HCT116 (cell line): ENCODE data around the gene TSPO. TPM values are rescaled to one million over a fixed set of nuclear protein-coding genes. Genes with fewer than 3 reads are reported as not detected.

Source experiments
- ATAC-seq: fragments of 200-7000 bp; cut with Tn5 transposase; 2 replicates; pipeline ENCODE4 v1.9.1; 2020; ENCODE audit warnings: mild to moderate bottlenecking, moderate library complexity
- BruUV-seq: library from RNA; stranded (reverse); fragments of 400-500 nt; replicated peaks from 2 replicates; lab custom pipeline; 2021; lab: Mats Ljungman, UMichigan
- CTCF ChIA-PET: fragments of 300-600 bp; sonication (Branson Sonifier 250); formaldehyde crosslinking; loops from one replicate; lab custom pipeline; 2021; ENCODE audit warnings: antibody characterized with exemption; lab: Charles Lee
- POLR2A ChIA-PET: fragments of 300-600, 350-600 bp; sonication (Branson Sonifier 250); formaldehyde crosslinking; loops from one replicate; lab custom pipeline; 2021; ENCODE audit warnings: antibody characterized with exemption; lab: Charles Lee
- RAD21 ChIA-PET, 2 experiments: fragments of 300-600 bp; sonication (Branson Sonifier 250); formaldehyde crosslinking; loops; one replicate each; lab custom pipeline; 2023; ENCODE audit warnings: low total read pairs in 2 of 2; ENCODE audit not compliant: uncharacterized antibody in 2 of 2, unreplicated experiment in 2 of 2, low non-redundant PET in 1 of 2; lab: Charles Lee
- DNase-seq: peaks from one replicate; pipeline ENCODE4 v3.0.0-alpha.2; 2010; ENCODE audit warnings: low read depth, low spot score
- H2AFZ ChIP-seq: fragments of 200-600 bp; shearing (Covaris generic), sonication (generic); 2 replicates; pipeline ENCODE4 v1.6.1; 2017; ENCODE audit warnings: low read depth, mixed run types, mixed read lengths, antibody characterized with exemption, low read length; ENCODE audit not compliant: poor library complexity, severe bottlenecking
- H3K27ac ChIP-seq: 2 replicates; pipeline ENCODE4 v1.5.1; 2012; ENCODE audit warnings: low read depth, low read length
- H3K27me3 ChIP-seq: fragments of 200-600 bp; sonication (generic); 2 replicates; pipeline ENCODE4 v1.6.1; 2016; ENCODE audit warnings: mixed run types, low read length, mixed read lengths; ENCODE audit not compliant: insufficient read depth
- H3K36me3 ChIP-seq, 2 experiments: fragments of 200-500 bp in 1 of 2; fragments of 200-600 bp in 1 of 2; sonication (Bioruptor generic) in 1 of 2; sonication (generic) in 1 of 2; 2 replicates each; pipeline versions ENCODE4 v1.5.1 to v1.6.1; 2014 to 2016; ENCODE audit warnings: low read length in 2 of 2, inconsistent platforms in 1 of 2, mixed read lengths in 1 of 2, mixed run types in 1 of 2; ENCODE audit not compliant: insufficient read depth in 2 of 2, control insufficient read depth in 1 of 2
- H3K4me1 ChIP-seq, 2 experiments: fragments of 200-600 bp in 1 of 2; sonication (generic) in 1 of 2; 2 replicates each; pipeline versions ENCODE4 v1.5.1 to v1.6.1; 2012 to 2017; ENCODE audit warnings: low read length in 2 of 2, inconsistent platforms in 1 of 2, mild to moderate bottlenecking in 1 of 2, mixed read lengths in 1 of 2, mixed run types in 1 of 2, moderate library complexity in 1 of 2; ENCODE audit not compliant: insufficient read depth in 2 of 2, control insufficient read depth in 1 of 2
- H3K4me2 ChIP-seq: fragments of 200-600 bp; sonication (generic); 2 replicates; pipeline ENCODE4 v1.6.1; 2017; ENCODE audit warnings: mixed run types, low read length, mixed read lengths
- H3K4me3 ChIP-seq, 2 experiments: fragments of 200-600 bp in 1 of 2; sonication (generic) in 1 of 2; replicated peaks in 1 of 2; 2 replicates each; pipeline ENCODE4 v1.5.1; 2011 to 2016; ENCODE audit warnings: low read length in 2 of 2, control low read depth in 1 of 2, low read depth in 1 of 2, mild to moderate bottlenecking in 1 of 2, mixed read lengths in 1 of 2, mixed run types in 1 of 2
- H3K79me2 ChIP-seq: fragments of 200-600 bp; sonication (generic); 2 replicates; pipeline ENCODE4 v1.6.1; 2017; ENCODE audit warnings: mild to moderate bottlenecking, mixed run types, low read length, moderate library complexity, mixed read lengths; ENCODE audit not compliant: insufficient read depth
- H3K9ac ChIP-seq: fragments of 200-600 bp; sonication (generic); 2 replicates; pipeline ENCODE4 v1.6.1; 2016; ENCODE audit warnings: low read length, mixed read lengths
- H3K9me2 ChIP-seq: fragments of 200-600 bp; sonication (generic), shearing (Covaris generic); 2 replicates; pipeline ENCODE4 v1.6.1; 2017; ENCODE audit warnings: mixed run types, mild to moderate bottlenecking, moderate library complexity; ENCODE audit not compliant: insufficient read depth
- H3K9me3 ChIP-seq, 2 experiments: fragments of 200-500 bp in 1 of 2; fragments of 200-600 bp in 1 of 2; sonication (Bioruptor generic) in 1 of 2; sonication (generic) in 1 of 2; 2 replicates each; pipeline ENCODE4 v1.6.1; 2014 to 2017; ENCODE audit warnings: low read length in 2 of 2, mixed read lengths in 2 of 2, inconsistent platforms in 1 of 2, low read depth in 1 of 2, mild to moderate bottlenecking in 1 of 2, mixed run types in 1 of 2, moderate library complexity in 1 of 2; ENCODE audit not compliant: control insufficient read depth in 1 of 2, insufficient read depth in 1 of 2
- H4K20me1 ChIP-seq: fragments of 200-600 bp; sonication (generic), shearing (Covaris generic); 2 replicates; pipeline ENCODE4 v1.6.1; 2017; ENCODE audit warnings: mixed run types, mild to moderate bottlenecking, moderate library complexity; ENCODE audit not compliant: insufficient read depth
- CEBPB ChIP-seq: IDR thresholded peaks from 2 replicates; pipeline ENCODE4 v1.6.1; 2012; ENCODE audit warnings: low read depth
- CTCF ChIP-seq, 3 experiments: fragments of 200-600 bp in 1 of 3; sonication (generic) in 1 of 3; IDR thresholded peaks in 2 of 3; conservative IDR thresholded peaks in 1 of 3; 2 replicates each; pipeline ENCODE4 v1.5.1; 2012 to 2017; ENCODE audit warnings: low read depth in 2 of 3, low read length in 2 of 3, antibody characterized with exemption in 1 of 3, borderline replicate concordance in 1 of 3, control low read depth in 1 of 3, mild to moderate bottlenecking in 1 of 3, mixed read lengths in 1 of 3, mixed run types in 1 of 3, moderate library complexity in 1 of 3; ENCODE audit not compliant: insufficient read depth in 1 of 3
- FOSL1 ChIP-seq: IDR thresholded peaks from 2 replicates; pipeline ENCODE4 v1.6.1; 2012; ENCODE audit warnings: low read depth
- JUND ChIP-seq: IDR thresholded peaks from 2 replicates; pipeline ENCODE4 v1.6.1; 2012
- POLR2A ChIP-seq: IDR thresholded peaks from 2 replicates; pipeline ENCODE4 v1.7.0; 2011; ENCODE audit warnings: borderline replicate concordance; ENCODE audit not compliant: insufficient read depth, insufficient read length; ENCODE audit errors: extremely low read depth
- RAD21 ChIP-seq: IDR thresholded peaks from 2 replicates; pipeline ENCODE4 v1.6.1; 2012; ENCODE audit warnings: low read depth, mild to moderate bottlenecking
- REST ChIP-seq: IDR thresholded peaks from 2 replicates; pipeline ENCODE4 v1.6.1; 2012; ENCODE audit warnings: low read depth
- SIN3A ChIP-seq: IDR thresholded peaks from 2 replicates; pipeline ENCODE4 v1.6.1; 2012; ENCODE audit warnings: low read depth
- SP1 ChIP-seq: IDR thresholded peaks from 2 replicates; pipeline ENCODE4 v1.6.1; 2012; ENCODE audit warnings: low read depth
- SRF ChIP-seq: IDR thresholded peaks from 2 replicates; pipeline ENCODE4 v1.6.1; 2012; ENCODE audit warnings: low read depth
- YY1 ChIP-seq: IDR thresholded peaks from 2 replicates; pipeline ENCODE4 v1.6.1; 2011; ENCODE audit warnings: low read length, low read depth, moderate library complexity, mild to moderate bottlenecking; ENCODE audit not compliant: insufficient replicate concordance; ENCODE audit errors: extremely low read depth
- ZBTB33 ChIP-seq: IDR thresholded peaks from 2 replicates; pipeline ENCODE4 v1.6.1; 2011; ENCODE audit warnings: mild to moderate bottlenecking, low read length, moderate library complexity; ENCODE audit not compliant: insufficient replicate concordance; ENCODE audit errors: extremely low read depth
- ZFX ChIP-seq: fragments of 450-650 bp; IDR thresholded peaks from 2 replicates; pipeline ENCODE4 v1.6.1; 2017
- ZNF274 ChIP-seq: fragments of 200-500 bp; sonication (Bioruptor generic); IDR thresholded peaks from 2 replicates; pipeline ENCODE4 v1.6.1; 2014; ENCODE audit warnings: mild to moderate bottlenecking, low read depth, low read length, inconsistent platforms
- intact Hi-C: fragments of 100-400 bp; cut with micrococcal nuclease; formaldehyde crosslinking; loops from 2 replicates; pipeline ENCODE4 v1.10.0; 2022
- total RNA-seq: library from RNA; stranded (reverse); gene quantifications from one replicate; pipeline ENCODE4 v1.2.1, GENCODE V29; 2021; ENCODE audit not compliant: unreplicated experiment

The TSPO gene
- total RNA-seq, 1 experiment from 2014 or later: 192 TPM

GRCh38 chr22:43167001-43167589 lies 15.7 kb downstream of the TSPO start:
- H3K27me3 ChIP-seq: no peaks in the 10 kb centered on the region
- H3K4me3 ChIP-seq: no peak overlapping the region
- no peak for DNase-seq
- CTCF ChIA-PET: no interaction called here
- H4K20me1 ChIP-seq: no peaks in the 10 kb centered on the region
- peaks cover 6 to 14% of the 10 kb centered on the region in 2 experiments; a peak in 3 of 4 replicates for H3K36me3 ChIP-seq
- ATAC-seq: no peak
- intact Hi-C loops: no loop called here
- no peak overlapping the region for H3K9ac ChIP-seq
- H3K9me3 ChIP-seq: no peaks in the 10 kb centered on the region
- no TSS peak for BruUV-seq
- no peak overlapping the region for H2AFZ ChIP-seq
- no peak for TF ChIP-seq YY1
- no peak for TF ChIP-seq POLR2A
- no peak for TF ChIP-seq CEBPB
- no peak for TF ChIP-seq CTCF (IDR thresholded peaks at IDR 0.05 in 2 of 3, conservative IDR thresholded peaks at IDR 0.05 in 1 of 3; ENCODE audit: borderline replicate concordance in 1 of 3, insufficient read depth in 1 of 3, low read depth in 2 of 3, low read length in 2 of 3)
- TF ChIP-seq SRF: no peak
- TF ChIP-seq ZFX: no peak
- TF ChIP-seq RAD21: no peak
- TF ChIP-seq ZNF274: no peak
- TF ChIP-seq SIN3A: no peak
- no peak for TF ChIP-seq REST
- TF ChIP-seq JUND: no peak
- TF ChIP-seq SP1: no peak
- no peak for TF ChIP-seq ZBTB33
- TF ChIP-seq FOSL1: no peak
- RAD21 ChIA-PET: no interaction called here
- H3K4me2 ChIP-seq: no peak overlapping the region
- H3K27ac ChIP-seq: no peak overlapping the region
- no peaks in the 10 kb centered on the region for H3K9me2 ChIP-seq
- no peaks in the 10 kb centered on the region for H3K79me2 ChIP-seq
- POLR2A ChIA-PET: no interaction called here
- no peaks in the 10 kb centered on the region for H3K4me1 ChIP-seq
